GM12872 (cell line): ENCODE measurements around the gene FIBP.

Experiments used
- TF ChIP-seq, protein P1 (sequence below): IDR thresholded peaks from 3 replicates; pipeline ENCODE4 v1.5.1; 2011; ENCODE audit warnings: low read depth, mild to moderate bottlenecking, low read length, moderate library complexity; ENCODE audit not compliant: insufficient read depth

Gene FIBP

DNA sequence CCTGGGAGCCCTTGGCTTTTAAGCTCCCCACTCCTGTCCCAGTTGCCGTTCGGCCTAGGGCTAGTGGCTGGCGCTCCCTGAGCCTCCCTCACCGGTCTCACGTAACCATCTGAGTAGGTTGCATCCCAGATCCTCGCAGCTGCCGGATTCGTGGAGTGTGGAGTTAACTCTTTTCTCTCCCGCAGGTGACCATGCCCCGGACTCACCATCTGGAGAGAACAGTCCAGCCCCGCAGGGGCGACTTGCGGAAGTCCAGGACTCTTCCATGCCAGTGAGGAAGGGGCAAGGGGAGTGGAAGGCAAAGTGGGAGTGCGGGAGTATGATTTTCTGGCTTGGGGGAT is 27.1 kb downstream of the FIBP start:
- TF ChIP-seq, protein P1, sequence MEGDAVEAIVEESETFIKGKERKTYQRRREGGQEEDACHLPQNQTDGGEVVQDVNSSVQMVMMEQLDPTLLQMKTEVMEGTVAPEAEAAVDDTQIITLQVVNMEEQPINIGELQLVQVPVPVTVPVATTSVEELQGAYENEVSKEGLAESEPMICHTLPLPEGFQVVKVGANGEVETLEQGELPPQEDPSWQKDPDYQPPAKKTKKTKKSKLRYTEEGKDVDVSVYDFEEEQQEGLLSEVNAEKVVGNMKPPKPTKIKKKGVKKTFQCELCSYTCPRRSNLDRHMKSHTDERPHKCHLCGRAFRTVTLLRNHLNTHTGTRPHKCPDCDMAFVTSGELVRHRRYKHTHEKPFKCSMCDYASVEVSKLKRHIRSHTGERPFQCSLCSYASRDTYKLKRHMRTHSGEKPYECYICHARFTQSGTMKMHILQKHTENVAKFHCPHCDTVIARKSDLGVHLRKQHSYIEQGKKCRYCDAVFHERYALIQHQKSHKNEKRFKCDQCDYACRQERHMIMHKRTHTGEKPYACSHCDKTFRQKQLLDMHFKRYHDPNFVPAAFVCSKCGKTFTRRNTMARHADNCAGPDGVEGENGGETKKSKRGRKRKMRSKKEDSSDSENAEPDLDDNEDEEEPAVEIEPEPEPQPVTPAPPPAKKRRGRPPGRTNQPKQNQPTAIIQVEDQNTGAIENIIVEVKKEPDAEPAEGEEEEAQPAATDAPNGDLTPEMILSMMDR, result no peak

DNA sequence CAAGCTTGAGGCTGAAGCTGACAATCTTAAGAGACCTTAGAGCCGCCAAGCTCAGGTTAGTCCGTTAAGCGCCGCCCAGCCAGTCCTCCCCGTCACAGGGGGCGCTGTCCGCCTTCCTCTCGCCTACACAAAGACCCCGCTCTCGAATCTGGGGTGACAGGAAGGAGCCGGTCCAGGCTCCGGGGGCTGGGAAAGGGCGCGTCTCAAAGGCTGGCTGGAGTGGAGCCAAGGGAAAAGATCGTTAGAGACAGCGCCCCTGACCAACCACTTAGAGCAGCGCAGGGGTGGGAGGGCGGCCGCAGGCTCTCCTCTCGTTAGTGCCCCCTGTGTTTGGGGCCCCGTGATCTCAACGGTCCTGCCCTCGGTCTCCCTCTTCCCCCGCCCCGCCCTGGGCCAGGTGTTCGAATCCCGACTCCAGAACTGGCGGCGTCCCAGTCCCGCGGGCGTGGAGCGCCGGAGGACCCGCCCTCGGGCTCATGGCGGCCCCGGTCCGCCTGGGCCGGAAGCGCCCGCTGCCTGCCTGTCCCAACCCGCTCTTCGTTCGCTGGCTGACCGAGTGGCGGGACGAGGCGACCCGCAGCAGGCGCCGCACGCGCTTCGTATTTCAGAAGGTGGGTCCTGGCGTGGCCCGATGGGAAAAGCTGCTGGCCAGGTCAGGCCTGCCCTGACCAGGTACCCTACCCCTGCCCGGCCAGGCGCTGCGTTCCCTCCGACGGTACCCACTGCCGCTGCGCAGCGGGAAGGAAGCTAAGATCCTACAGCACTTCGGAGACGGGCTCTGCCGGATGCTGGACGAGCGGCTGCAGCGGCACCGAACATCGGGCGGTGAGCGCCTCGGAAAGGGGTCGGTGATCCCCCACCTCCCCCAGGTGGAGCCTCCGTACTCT is 27.8 kb downstream of the FIBP start, which contains the start of gene MUS81:
MUS81 (plus strand) TSS at position 156 of the 887 bp plus-strand sequence; CDS start at position 477, 321 bp downstream.
- TF ChIP-seq, protein P1, result peak; percentile 86

DNA sequence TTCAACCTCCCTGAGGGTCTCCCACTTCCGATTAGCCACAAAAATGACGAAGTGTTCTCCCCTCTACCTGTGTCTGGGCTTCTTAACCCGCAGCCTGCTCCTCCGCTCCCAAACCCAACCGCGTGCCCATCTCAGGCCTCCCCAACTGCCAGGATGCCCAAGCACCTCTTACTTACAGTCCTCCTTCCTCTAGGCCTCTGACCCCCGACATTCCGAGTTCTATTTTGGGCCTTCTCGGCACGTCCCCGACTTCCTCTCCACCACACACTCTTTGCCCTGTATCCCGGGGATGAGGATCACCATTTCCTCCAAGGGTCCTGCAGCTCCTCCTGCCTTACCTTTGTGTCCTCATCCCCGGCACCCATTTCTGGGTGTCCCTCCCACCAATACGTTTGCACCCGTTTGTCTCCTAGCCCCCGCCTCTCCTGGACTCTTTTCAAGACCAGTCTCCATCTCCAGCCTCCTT is 28.4 kb downstream of the FIBP start:
- TF ChIP-seq, protein P1, result no peak

DNA sequence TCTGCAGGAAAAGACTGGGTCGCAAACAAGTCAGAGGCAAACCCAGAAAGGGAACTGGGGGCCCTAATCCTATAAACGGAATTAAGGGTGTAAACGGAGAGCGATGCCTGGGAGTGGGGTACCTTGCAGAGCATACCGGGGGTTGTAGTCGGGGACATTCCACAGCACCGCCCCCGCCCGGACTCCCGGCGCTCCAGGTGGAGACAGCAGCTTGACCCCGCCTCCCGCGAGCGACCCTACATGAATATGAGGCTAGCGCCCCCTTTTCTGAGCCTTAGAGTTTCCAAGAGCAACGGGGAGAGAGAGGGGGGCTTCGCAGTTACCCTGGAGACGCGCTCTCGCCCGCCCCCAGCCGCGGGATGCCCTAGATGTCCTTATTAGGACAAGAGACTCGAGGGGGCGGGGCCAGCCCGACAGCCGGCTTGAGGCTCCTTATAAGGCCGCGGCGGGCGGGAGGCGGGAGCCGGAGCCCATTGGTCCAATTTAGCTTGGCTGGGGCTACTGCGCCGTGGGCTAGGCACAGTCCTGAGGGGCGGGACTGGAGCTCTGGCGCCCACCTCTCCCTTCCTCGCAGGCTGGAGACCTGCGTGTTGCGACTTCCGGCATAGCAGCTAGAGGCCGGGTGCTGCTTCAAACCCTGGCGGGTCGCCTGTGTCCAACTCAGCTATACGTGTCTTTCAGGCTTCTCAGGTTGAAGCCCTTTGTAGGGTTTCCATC is 29.0 kb downstream of the FIBP start:
- TF ChIP-seq, protein P1, result no peak; the same call in 2 of the 3 replicates

DNA sequence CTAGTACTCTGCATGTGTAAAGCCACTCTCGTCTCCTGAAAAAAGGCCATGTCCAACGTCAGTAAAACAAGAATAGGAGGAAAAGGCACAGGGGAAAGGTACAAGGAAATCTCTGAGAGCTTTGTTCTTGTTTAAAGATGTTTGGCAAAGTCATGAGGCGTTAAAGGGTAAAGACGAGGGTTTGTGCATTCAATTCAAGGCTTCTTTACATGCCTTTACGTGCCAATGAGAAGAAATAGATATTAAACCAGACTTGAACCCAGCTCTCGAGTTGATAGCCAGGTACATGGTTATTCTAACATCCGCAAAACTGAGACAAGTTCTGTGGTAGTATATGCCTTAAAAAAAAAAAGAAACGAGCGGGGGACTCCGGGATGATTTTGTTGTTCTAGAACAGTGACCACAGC is 29.6 kb downstream of the FIBP start:
- TF ChIP-seq, protein P1, result no peak; the same call in 2 of the 3 replicates

DNA sequence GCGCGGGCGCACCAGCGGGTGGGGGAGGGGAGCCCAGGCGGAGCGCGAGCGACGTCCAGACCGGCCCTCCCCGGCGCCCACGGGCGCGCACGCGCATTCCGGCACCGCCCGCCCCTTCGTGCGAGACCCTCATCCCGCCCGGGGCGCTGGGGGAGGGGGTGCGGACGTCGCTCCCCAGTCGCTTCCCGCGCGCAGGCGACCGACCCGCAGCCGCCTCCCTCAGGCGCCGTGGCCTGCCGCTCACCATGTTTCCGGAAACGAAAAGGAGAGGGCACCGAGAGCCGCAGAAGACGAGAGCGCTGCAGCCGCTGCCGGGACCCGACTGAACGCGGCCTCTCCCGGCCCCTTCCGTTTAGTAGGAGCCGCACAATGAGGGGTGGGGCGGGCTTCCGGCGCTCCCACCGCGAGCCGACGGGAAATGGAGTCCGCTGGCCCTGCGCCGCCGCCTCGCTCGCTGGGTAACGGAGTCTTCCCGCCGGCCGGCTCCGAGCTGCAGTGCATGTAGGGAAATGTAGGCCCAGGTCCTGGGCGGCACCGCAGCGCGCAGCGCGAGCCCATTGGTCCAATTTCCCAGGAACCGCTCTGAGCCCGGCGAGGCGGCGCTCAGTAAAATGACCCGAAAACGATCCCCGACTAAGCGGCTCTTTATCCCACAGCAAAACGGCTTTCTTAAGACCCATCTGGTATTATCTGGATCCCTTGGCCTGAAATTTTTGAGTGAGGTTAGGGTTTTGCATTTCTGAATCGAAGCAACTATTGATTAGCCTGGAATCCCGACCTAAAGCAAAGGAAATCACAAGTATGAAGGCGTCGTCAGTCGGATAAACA is 30.2 kb downstream of the FIBP start, which contains the start of gene CFL1:
CFL1 (minus strand) TSS at position 328 of the 828 bp plus-strand sequence; CDS start at position 247, 81 bp downstream.
- TF ChIP-seq, protein P1, result no peak
